ENCODE data around the gene PRDM2. TPM values are rescaled to one million over a fixed set of nuclear protein-coding genes. Genes with fewer than 3 reads are reported as not detected.

The PRDM2 gene
- total RNA-seq, 1 experiment from 2014 or later: 64.2 TPM

DNA sequence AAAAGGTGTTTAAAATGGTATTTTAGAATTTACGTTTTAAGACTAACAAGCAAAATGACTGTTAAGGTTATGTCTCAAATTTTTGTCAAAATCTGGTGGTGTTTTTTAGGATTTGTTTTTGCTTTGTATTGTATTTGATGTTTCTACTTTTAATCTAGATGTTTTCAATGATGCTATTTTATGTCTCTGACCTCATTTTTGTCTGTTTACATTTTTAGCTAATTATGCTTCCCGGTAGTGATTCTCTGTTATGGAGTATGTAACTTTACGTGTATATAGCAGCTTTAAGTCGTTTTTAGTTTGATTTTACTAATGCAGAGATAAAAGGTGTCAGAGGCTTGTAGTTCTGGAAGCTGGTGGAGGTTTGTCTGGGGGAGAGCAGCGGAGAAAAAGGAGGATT lies 71.8 kb downstream of the PRDM2 start:
- DNase-seq (ENCODE audit: low spot score): no peak
- Histone ChIP-seq H3K9me3 (ENCODE audit: low read depth, low read length, poor library complexity, severe bottlenecking) (no peaks in the 10 kb centered on the region), H3K27ac (ENCODE audit: low read depth, low read length, poor library complexity, severe bottlenecking) (no peak overlapping the region), H3K4me1 (ENCODE audit: insufficient read depth, low read length, poor library complexity, severe bottlenecking) (peaks cover 3% of the 10 kb centered on the region), H3K27me3 (replicated peaks; ENCODE audit: insufficient read depth, low read depth, low read length, poor library complexity) (no peaks in the 10 kb centered on the region), H3K4me3 (ENCODE audit: low read depth, low read length, poor library complexity, severe bottlenecking) (no peak overlapping the region), H3K36me3 (ENCODE audit: insufficient read depth, low read length, poor library complexity, severe bottlenecking) (peaks cover 21% of the 10 kb centered on the region)
- intact Hi-C loops (cut with micrococcal nuclease; ENCODE audit: unreplicated experiment): no loop called here
- TF ChIP-seq EZH2 (IDR thresholded peaks at IDR 0.05; ENCODE audit: borderline replicate concordance, low read depth, low read length, poor library complexity, severe bottlenecking) (no peak), CTCF (conservative IDR thresholded peaks at IDR 0.05; ENCODE audit: low read depth, low read length) (no peak)
- no TSS peak for BruUV-seq (replicated peaks)
- POLR2A ChIA-PET (ENCODE audit: low non-redundant PET): no interaction called here
- CTCF ChIA-PET: no interaction called here

DNA sequence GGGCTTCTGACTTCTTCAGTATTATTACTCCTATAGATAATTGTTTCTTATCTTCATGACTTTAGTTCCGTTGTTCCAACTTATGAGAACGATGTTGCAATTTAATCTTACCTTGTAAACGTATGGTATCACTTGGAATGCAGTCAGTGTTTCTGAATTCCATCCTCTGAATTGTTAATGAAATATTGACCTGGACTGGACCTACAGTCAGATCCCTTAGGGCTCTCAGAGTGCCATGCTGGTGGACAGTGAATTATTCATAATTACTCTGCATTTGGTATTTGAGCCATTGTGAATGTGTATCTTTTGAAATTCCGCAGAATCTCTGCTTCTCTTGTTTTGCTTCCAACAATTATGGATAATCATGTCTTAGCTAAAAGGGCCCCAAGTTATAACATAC lies 72.3 kb downstream of the PRDM2 start:
- CTCF ChIA-PET: no interaction called here
- DNase-seq (ENCODE audit: low spot score): no peak
- H3K36me3 ChIP-seq (ENCODE audit: insufficient read depth, low read length, poor library complexity, severe bottlenecking): peaks cover 22% of the 10 kb centered on the region
- TF ChIP-seq CTCF (conservative IDR thresholded peaks at IDR 0.05; ENCODE audit: low read depth, low read length) (no peak), EZH2 (IDR thresholded peaks at IDR 0.05; ENCODE audit: borderline replicate concordance, low read depth, low read length, poor library complexity, severe bottlenecking) (no peak)
- POLR2A ChIA-PET (ENCODE audit: low non-redundant PET): no interaction called here
- BruUV-seq (replicated peaks): no TSS peak
- no peak overlapping the region for H3K27ac ChIP-seq (ENCODE audit: low read depth, low read length, poor library complexity, severe bottlenecking)
- intact Hi-C loops (cut with micrococcal nuclease; ENCODE audit: unreplicated experiment): no loop called here
- H3K27me3 ChIP-seq (replicated peaks; ENCODE audit: insufficient read depth, low read depth, low read length, poor library complexity): no peaks in the 10 kb centered on the region
- no peaks in the 10 kb centered on the region for H3K4me1 ChIP-seq (ENCODE audit: insufficient read depth, low read length, poor library complexity, severe bottlenecking)
- no peak overlapping the region for H3K4me3 ChIP-seq (ENCODE audit: low read depth, low read length, poor library complexity, severe bottlenecking)
- H3K9me3 ChIP-seq (ENCODE audit: low read depth, low read length, poor library complexity, severe bottlenecking): no peaks in the 10 kb centered on the region

DNA sequence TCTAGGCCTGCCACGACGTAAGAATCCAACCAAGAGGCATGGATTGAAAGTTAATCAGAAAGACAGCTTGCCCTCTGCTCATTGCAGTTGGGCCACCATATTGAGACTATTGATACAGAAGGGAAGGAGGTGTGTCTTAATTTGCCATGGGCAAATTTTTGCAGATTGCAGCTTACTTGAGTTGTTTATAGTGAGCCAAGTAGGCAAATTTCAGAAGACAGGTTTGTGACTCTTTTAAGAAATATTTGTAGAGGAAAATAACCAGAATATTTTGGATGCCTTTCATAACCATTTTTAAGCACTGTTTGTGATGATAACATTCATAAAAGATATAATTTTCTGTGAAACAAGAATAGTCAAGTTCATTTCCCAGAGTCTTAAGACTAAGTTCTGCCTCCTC lies 74.1 kb downstream of the PRDM2 start:
- TF ChIP-seq EZH2 (IDR thresholded peaks at IDR 0.05; ENCODE audit: borderline replicate concordance, low read depth, low read length, poor library complexity, severe bottlenecking) (no peak), CTCF (conservative IDR thresholded peaks at IDR 0.05; ENCODE audit: low read depth, low read length) (no peak)
- ChIA-PET POLR2A (ENCODE audit: low non-redundant PET) (no interaction called here), CTCF (no interaction called here)
- no peaks in the 10 kb centered on the region for H3K4me1 ChIP-seq (ENCODE audit: insufficient read depth, low read length, poor library complexity, severe bottlenecking)
- H3K27ac ChIP-seq (ENCODE audit: low read depth, low read length, poor library complexity, severe bottlenecking): no peak overlapping the region
- no peaks in the 10 kb centered on the region for H3K27me3 ChIP-seq (replicated peaks; ENCODE audit: insufficient read depth, low read depth, low read length, poor library complexity)
- BruUV-seq (replicated peaks): no TSS peak
- H3K9me3 ChIP-seq (ENCODE audit: low read depth, low read length, poor library complexity, severe bottlenecking): no peaks in the 10 kb centered on the region
- intact Hi-C loops (cut with micrococcal nuclease; ENCODE audit: unreplicated experiment): no loop called here
- H3K36me3 ChIP-seq (ENCODE audit: insufficient read depth, low read length, poor library complexity, severe bottlenecking): peaks cover 39% of the 10 kb centered on the region
- no peak overlapping the region for H3K4me3 ChIP-seq (ENCODE audit: low read depth, low read length, poor library complexity, severe bottlenecking)
- no peak for DNase-seq (ENCODE audit: low spot score)
